LHCN-M2 (cell line): ENCODE data around the gene BLTP3B. TPM values are rescaled to one million over a fixed set of nuclear protein-coding genes. Genes with fewer than 3 reads are reported as not detected.
"Not testable (repeated sequence)": the region's sequence is repeated elsewhere in the genome, so short reads cannot be mapped to it uniquely, and the experiment has no call there.

Experiments
- DNase-seq: peaks from one replicate; pipeline ENCODE4 v3.0.0-alpha.2; 2012; ENCODE audit warnings: low read depth
- polyA plus RNA-seq: library from polyadenylated mRNA; unstranded; fragments of >200 nt; gene quantifications from one replicate; pipeline ENCODE4 v1.2.1, GENCODE V29; 2012; ENCODE audit warnings: missing spikeins
- total RNA-seq: library from RNA; depleted of rRNA; stranded (reverse); fragments of >200 nt; gene quantifications from 2 replicates; pipeline ENCODE4 v1.2.3, GENCODE V29; 2014; rRNA removed

BLTP3B gene
- 28.9 and 35.0 TPM in 2 replicates for total RNA-seq
- polyA plus RNA-seq, result 5.2 TPM

DNA sequence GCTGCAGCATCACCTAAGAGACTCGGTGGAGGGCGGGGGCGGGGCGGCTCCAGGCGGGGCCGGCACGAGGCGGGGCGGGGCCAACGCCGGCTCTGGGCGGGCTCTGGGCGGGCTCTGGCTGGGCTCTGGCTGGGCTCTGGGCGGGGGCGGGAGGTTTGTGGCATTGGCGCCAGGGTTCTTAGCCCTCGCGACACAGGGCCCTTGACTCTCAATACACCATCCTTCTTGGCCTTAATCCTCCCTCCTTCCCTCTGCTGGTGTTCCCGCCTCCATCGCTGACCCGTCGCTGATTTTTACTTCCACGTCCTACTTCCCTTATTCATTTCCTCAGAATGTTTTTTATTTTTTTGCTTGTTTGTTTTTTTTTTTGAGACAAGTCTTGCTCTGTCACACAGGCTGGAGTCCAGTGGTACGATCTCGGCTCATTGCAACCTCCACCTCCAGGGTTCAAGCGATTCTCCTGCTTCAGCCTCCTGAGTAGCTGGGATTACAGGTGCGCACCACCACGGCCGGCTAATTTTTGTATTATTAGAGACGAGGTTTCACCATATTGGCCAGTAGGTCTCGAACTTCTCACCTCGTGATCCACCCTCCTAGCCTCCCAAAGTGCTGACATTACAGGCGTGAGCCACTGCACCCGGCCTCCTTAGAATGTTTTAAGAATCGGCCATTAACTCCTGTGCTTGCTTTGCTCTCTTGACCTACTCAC is at the start of gene BLTP3B:
BLTP3B (minus strand) TSS at position 24 of the 709 bp plus-strand sequence. CDS start 239 bp downstream, outside the sequence.
- DNase-seq, result peak; percentile 73

DNA sequence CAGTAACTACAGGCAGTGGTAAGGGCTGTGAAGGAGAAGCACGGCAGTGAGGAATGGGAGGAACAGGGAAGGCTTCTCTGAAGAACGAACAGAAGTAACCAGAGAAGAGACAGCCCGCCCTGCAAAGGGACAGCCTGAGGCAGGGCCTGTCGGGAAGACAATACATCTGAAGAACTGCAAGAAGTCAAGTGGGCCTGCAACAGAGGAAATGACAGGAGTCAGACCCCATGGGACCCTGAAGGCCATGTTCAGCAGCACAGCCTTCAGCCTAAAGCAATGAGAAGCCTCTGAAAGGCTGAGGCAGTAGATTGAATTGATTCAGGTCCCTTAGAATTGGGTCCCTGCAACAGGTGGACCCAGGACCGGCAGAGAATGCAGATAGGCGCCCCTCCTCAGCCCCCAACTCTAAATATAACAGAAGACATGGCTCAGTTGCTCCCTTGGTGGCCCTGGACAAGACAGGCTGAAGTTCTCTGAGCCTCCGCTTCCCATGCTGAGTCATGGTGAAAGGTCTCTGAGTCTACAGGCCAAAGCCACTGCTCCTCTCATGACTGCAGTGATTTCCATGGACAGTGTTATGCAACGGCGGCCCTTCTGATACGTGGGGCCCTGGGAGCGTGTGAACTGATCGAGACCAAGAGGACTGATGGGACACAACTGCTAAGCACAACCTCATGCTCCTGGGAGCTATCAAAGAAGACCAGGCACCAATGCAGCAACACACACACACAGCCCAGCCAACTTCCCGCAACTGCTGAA is 47.1 kb upstream of the BLTP3B start:
- DNase-seq, result no peak

GRCh38 chr12:100188888-100189635 is 46.4 kb upstream of the BLTP3B start:
- DNase-seq, result not testable (repeated sequence)

DNA sequence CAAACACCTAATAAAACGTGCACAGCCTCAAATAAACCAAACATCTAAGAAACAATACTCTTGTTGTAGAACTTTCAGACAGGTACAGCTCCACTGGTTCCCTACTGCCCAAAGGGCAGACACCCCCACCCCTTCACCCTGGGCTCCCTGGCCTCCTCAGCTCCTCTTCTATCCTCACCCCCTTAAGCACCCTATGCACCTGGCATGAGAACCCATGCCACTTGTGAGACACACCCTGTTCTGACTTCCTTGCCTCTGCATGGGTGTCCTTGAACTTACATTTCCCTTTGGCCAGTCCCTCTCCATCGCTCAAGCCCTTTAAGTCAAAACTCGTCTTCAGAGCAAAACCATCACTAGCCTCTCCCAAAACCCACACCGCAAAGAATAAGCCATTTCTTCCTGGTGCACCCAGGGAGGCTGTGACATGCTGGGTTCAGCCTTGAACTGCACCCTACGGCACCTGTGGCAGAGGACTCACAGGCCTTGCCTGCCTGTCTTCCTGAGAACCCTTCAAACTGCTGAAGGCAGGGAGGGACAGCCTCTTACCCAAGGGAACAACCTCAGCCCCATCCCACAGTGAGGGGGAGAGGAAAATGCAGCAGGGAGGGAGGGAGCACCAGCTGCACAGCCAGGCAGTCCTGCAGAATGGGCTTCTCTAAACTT is 45.3 kb upstream of the BLTP3B start:
- no peak for DNase-seq

- no peak for DNase-seq
Observed at GRCh38 chr12:100187068-100187467, 44.4 kb upstream of the BLTP3B start.

DNA sequence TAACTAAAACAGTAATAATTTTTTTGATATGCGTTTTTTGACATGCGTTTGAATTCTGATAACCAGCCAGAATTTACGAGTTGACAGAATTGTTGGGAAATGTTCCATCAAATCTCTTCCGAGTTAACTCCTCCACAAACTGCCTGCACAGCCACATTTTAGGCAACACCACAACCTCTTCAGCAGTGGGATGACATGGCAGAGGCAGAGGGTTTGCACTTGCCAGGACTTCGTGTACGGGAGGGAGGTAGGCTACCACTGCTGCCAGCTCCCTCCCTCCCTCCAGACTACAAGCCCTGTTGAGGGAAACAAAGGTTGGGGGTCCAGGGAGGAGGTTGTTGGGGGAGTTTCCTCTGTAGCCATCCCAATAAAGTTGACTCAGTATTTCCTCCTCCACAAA is 43.4 kb upstream of the BLTP3B start:
- no peak for DNase-seq

- no peak for DNase-seq
Observed at GRCh38 chr12:100185361-100185894, 42.8 kb upstream of the BLTP3B start.

DNA sequence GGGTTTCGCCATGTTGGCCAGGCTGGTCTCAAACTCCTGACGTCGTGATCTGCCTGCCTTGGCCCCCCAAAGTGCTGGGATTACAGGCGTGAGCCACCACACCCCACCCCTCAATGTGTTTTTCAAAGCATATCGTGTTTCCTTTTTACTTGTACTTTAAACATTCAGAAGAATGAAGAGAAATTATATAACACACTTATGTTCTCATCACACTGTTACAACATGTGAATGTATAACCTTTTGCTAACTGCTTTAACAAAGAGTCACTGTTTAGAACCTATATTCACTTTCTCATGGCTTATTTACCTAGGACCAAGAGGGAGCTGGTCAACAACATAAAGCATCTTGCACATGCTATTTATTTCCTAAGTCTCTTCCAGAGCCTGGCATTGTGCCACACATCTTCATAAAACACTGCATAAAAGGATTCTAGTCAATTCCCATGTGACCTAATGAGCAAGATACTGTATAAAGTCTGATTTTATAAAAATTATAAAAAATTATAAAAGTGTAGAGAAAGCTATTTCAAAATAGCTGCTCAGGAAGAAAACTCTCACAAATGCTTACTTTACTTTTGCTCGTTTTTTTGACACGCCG is 42.0 kb upstream of the BLTP3B start:
- DNase-seq, result peak; percentile 17

DNA sequence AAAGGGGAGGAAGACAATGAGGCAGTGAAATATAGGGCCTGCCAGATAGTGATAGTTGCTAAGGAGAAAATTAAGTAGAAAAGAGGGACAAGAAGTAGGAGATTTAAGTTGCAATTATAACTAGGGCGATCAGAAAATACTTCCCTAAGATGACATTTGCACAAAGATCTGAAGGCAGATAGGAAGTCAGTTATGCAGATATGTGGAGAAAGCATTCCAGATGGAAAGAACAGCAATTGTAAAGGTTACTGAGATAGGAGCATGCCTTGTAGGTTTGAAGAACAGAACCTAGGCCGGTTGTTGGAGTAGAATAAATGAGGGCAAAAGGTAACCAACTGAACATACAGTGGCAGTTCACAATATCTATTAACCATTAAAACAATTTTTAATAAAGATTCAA is 36.6 kb upstream of the BLTP3B start:
- no peak for DNase-seq

- DNase-seq, result not testable (repeated sequence)
Observed at GRCh38 chr12:100176493-100176892, 33.8 kb upstream of the BLTP3B start.

DNA sequence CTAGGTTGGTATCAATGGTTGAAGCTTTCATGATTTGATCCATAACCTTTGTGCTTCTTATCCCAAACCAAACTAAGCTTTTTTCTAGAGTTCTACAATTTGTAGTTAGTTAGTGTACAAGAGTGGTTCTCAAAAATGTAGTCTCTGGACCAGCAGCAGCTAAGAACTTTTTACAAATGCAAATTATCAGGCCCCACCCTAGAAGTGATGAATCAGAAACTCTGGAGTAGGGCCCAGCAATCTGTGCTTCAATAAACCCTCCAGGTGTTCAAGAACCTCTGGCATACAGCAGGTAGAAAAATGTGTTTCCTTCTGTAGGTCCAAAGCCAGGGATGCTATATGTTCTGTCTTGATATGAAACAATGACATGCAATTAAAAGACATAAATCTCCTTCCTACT is 31.8 kb upstream of the BLTP3B start:
- no peak for DNase-seq

DNA sequence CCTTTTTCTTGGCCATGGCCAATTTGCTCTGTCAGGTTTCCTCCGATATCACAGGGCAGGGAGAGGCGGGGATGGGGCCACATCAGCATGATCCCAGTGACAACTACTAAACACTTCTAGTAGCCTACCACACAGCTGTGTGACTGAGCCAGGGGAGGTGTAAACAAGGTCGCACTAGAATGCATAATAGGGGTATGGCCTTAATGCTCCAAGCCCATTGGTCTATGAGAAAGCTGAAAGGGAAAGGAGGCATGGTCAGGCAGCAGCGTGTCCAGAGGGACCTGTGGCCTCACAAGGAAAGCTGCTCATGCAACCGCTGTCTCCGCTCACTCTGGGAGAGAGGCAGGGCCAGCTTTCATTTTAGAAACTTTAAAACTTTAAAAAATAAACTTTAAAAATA is 30.4 kb upstream of the BLTP3B start:
- DNase-seq, result no peak

DNA sequence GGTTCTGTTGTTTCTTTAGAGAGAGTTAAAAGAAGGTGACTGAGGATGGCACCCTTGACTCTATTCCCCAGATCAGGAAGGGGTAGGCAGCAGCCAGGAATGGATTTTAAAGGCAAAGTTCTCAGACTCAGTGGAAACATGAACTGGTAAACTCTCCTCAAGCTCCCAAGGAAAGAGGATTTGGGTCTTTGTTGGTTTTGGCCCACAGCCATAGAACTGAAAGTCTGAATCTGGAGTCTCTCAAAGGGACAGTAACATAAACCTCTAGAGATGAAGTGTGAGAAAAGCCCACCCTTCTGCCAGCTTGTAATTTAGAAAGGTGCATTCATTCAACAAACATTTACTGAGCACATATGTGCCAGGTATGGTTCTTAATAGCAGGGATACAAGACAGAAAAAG is 28.6 kb upstream of the BLTP3B start:
- no peak for DNase-seq

DNA sequence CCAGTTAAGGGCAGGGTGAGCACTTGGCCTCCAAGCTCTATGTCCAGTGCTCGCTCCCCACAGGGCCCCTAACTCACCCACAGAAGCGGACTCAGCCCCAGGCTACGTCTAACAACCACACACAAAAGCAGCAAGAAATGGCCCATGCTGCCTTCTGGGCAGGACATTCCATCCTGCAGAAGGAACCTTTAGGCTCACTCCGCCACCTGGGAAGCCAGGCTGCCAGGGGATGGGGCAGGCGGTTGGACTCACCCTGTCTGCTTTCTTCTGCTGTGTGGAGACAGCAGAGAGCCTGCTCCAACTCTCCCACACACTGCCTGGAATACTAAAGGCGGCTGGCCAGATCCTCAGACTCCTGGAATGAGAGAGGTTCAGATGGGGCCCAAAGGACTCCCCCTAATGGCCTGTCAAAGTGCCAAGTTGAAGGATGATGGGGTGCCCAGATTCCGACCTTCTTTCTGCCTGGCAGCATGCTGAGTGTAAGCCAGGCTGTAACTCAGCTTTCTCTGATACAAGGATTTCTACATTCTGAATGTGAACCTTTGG is 27.7 kb upstream of the BLTP3B start:
- no peak for DNase-seq

DNA sequence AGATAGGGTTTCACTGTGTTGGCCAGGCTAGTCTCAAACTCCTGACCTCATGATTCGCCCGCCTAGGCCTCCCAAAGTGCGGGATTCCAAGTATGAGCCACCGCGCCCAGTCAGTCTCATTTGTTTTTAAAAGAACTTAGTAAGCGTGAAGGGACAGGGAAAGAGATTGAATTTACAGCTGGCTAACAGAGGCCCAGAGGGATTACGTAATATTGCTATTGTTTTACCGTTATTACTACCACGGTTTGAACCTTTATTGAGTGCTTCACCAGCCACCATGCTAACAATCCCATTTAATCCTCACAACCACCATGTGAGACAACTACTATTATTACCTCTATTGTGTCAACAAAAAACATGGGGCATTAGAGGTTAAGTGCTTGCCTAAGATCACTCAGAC is 26.7 kb upstream of the BLTP3B start:
- no peak for DNase-seq

DNA sequence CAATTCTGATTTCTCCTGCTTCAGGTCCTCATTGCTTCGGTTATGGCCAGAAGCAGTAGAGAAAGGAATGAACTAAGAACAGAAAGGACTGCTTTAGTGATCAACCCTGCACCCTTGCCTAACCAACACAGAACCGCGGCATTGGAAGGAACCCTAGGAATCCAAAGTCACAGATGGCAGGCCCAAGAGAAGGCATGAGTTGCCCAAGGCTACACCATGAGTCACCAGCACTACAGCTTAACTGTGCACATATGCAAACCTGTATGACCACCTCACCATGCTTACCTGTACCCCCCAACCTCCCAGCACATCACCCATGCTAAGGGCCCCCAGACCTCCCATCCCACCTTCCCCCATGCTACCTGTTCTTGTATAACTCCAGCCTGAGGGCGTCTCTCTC is 25.9 kb upstream of the BLTP3B start:
- DNase-seq, result no peak

- DNase-seq, result peak; percentile 6
Observed at GRCh38 chr12:100166232-100166631, 23.6 kb upstream of the BLTP3B start.

- no peak for DNase-seq
Observed at GRCh38 chr12:100165356-100165755, 22.7 kb upstream of the BLTP3B start.

GRCh38 chr12:100164153-100164704 is 21.6 kb upstream of the BLTP3B start:
- no peak for DNase-seq

DNA sequence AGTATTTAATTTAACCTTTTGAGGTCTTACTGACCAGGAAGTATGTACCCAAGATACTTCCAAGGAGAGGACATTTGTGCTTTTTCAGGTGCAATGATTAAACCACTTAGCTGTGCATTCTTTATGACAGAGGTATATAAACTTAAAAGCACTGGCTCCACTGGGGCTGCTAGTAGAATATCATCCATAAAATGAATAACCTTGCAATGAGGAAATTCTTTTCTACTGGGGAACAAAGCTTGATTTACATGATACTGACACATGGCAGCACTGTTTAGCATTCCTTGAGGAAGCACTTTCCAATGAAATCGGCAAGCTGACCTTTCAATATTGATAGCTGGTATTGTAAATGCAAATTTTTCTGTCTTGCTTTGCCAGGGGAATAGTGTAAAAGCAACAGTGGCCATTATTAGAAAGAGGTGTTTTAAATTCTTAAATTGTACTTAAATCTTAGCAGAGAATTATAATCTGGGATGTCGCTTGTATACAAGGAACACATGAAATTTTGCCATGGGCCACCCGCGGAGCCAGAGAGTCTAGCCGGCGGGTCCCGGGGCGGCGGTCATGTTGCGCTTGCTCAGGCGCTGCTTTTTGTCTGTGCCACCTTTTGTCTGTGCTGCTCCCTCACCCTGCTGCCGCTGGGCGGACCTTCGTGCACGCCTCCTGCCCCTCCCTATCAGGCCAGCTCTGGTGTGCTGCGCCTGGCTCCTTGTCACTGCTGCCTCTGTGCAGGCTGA is 20.9 kb upstream of the BLTP3B start:
- DNase-seq, result peak; percentile 63
